ENCODE results near the gene RIPPLY2. TPM values are rescaled to one million over a fixed set of nuclear protein-coding genes. Genes with fewer than 3 reads are reported as not detected.

Gene RIPPLY2
- polyA plus RNA-seq, 1 donor from 2014 or later = not detected

DNA sequence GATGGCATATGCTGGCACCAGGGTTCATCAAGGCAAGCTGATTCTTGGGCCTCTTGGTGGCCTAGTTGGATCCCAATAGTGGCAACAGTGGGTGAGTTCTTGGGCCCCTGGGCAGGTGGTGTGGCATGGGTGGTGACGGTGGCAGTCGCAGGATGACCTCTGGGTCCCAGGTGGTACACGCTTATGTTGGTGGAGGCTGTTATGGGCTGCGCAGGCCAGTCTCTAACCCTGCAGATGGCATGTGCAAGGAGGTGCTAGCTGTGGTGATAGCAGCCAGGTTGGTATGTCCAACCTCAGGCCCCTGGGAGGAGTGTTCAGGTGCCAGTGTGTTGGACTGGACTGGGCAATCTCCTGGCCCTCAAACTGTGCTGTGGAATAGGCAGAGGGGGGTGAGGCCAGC, 52.5 kb downstream of the RIPPLY2 start:
- H3K36me3 Mint-ChIP-seq = peaks cover 38% of the 10 kb centered on the region
- H3K27ac Mint-ChIP-seq = no peak overlapping the region
- peak overlapping the region in 1 of 4 donors; percentile 33 for H3K4me3 Mint-ChIP-seq
- H3K27me3 Mint-ChIP-seq = no peaks in the 10 kb centered on the region
- H3K9me3 Mint-ChIP-seq = peaks cover 3 to 19% (median 10%) of the 10 kb centered on the region in 3 donors
- peaks cover 39 to 46% (median 44%) of the 10 kb centered on the region in 3 donors for H3K4me1 Mint-ChIP-seq

Other genes starting within 250 kb of the RIPPLY2 start
- not detected for gene SNAP91, start 144.3 kb upstream of the RIPPLY2 start, polyA plus RNA-seq
- gene CYB5R4, start 6.3 kb downstream of the RIPPLY2 start, polyA plus RNA-seq = 68.5 TPM
- not detected for gene MRAP2, start 180.4 kb downstream of the RIPPLY2 start, polyA plus RNA-seq

Measured in IgD-negative memory B cell (primary cell).